Mucosa of descending colon (tissue), 3 donors: ENCODE data around the gene G3BP1. TPM values are rescaled to one million over a fixed set of nuclear protein-coding genes. Genes with fewer than 3 reads are reported as not detected.

Source experiments
- ATAC-seq: fragments of 200-7000 bp; cut with Tn5 transposase; one replicate; pipeline ENCODE4 v1.9.1; 2020; ENCODE audit warnings: mild to moderate bottlenecking, moderate library complexity
- DNase-seq, 3 donors: peaks; one replicate each; pipeline ENCODE4 v3.0.0-alpha.2; 2020
- H3K36me3 ChIP-seq: fragments of 200-600 bp; one replicate; pipeline ENCODE4 v1.8.0; 2021; ENCODE audit warnings: low read depth, mild to moderate bottlenecking
- H3K4me1 ChIP-seq: fragments of 200-600 bp; one replicate; pipeline ENCODE4 v1.8.0; 2021; ENCODE audit warnings: low read depth, mild to moderate bottlenecking
- H3K4me3 ChIP-seq: fragments of 200-600 bp; one replicate; pipeline ENCODE4 v1.8.0; 2021; ENCODE audit warnings: mild to moderate bottlenecking
- H3K9me3 ChIP-seq: fragments of 200-600 bp; one replicate; pipeline ENCODE4 v1.8.0; 2021; ENCODE audit warnings: mild to moderate bottlenecking
- intact Hi-C, 2 donors: fragments of 100-400 bp; cut with DNase I in 1 of 2; cut with micrococcal nuclease in 1 of 2; formaldehyde crosslinking; loops; one replicate each; pipeline versions ENCODE4 v1.11.0 to v1.11.1; 2022; cut with DNase I, micrococcal nuclease
- total RNA-seq, 3 donors: library from RNA; stranded (reverse); fragmentation: NEBNext Ultra II Directional in 2 of 3; extraction: Animal tissue kit (Norgen Biotek cat#: 25700) in 2 of 3; gene quantifications; one replicate each; pipeline versions ENCODE4 v1.2.1 to v1.2.4, GENCODE V29; 2021 to 2023
- TF ChIP-seq, protein P1 (sequence below): fragments of 200-600 bp; IDR thresholded peaks from one replicate; pipeline ENCODE4 v1.8.0; 2022; ENCODE audit warnings: antibody characterized with exemption, mild to moderate bottlenecking
- donor health status: DM: no; HTN: no; CAD: no; lungs with moderate emphysema.
- donor health status: DM: no; HTN: no; CAD: no.
- donor health status: DM: no; HTN: yes; CAD: no.

Gene G3BP1
- total RNA-seq, 3 donors from 2014 or later, result 121 to 132 (median 127) TPM

DNA sequence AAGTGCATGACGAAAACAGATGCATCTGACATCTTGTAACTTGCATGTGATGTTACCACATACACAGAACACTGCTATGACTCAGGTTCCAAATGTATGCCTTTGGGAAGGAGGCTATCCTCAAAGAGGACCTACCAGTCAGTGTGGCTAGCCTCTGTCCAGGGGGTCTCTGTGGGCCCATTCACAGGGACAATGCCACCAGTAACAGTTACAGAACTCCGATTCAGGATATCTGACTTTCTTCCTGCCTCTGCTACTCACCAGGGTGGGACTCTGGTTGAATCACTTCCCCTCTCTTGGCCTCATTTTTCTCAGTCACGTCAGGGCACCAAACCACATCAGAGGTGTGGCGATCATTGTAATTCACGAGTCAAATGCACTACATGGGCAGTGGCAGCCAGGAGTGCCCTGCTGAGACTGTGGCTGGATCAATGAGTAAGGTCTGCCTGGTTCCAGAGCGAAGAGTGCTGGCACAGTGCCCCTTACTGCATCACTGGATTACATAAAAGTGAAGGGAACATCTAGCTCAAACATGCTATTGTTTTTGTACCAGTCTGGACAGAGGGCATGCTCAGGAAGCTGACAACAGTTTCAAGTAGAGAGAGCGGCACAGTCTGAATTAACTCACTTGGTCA is 26.6 kb upstream of the G3BP1 start:
- Histone ChIP-seq H3K36me3 (no peaks in the 10 kb centered on the region), H3K4me1 (no peaks in the 10 kb centered on the region), H3K9me3 (no peaks in the 10 kb centered on the region), H3K4me3 (no peak overlapping the region)
- no peak for DNase-seq
- intact Hi-C loops, result no loop called here
- ATAC-seq, result no peak
- TF ChIP-seq, protein P1, sequence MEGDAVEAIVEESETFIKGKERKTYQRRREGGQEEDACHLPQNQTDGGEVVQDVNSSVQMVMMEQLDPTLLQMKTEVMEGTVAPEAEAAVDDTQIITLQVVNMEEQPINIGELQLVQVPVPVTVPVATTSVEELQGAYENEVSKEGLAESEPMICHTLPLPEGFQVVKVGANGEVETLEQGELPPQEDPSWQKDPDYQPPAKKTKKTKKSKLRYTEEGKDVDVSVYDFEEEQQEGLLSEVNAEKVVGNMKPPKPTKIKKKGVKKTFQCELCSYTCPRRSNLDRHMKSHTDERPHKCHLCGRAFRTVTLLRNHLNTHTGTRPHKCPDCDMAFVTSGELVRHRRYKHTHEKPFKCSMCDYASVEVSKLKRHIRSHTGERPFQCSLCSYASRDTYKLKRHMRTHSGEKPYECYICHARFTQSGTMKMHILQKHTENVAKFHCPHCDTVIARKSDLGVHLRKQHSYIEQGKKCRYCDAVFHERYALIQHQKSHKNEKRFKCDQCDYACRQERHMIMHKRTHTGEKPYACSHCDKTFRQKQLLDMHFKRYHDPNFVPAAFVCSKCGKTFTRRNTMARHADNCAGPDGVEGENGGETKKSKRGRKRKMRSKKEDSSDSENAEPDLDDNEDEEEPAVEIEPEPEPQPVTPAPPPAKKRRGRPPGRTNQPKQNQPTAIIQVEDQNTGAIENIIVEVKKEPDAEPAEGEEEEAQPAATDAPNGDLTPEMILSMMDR, result no peak

DNA sequence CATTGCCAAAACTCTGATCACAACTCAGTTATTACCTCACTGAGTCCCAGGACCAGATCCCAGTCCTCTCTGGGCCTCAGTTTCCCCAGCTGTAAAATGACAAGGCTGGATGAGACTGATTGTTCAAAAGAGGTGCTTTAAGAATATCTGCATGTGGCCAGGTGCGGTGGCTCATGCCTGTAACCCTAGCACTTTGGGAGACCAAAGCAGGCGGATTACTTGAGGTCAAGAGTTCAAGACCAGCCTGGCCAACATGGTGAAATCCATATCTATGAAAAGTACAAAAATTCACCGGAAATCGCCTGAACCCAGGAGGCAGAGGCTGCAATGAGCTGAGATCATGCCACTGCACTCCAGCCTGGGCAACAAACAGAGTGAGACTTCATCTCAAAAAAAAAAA is 21.6 kb upstream of the G3BP1 start:
- TF ChIP-seq, protein P1, result no peak
- DNase-seq (no peak), ATAC-seq (no peak)
- Histone ChIP-seq H3K4me1 (peaks cover 2% of the 10 kb centered on the region), H3K36me3 (no peaks in the 10 kb centered on the region), H3K4me3 (no peak overlapping the region), H3K9me3 (no peaks in the 10 kb centered on the region)
- intact Hi-C loops, result no loop called here

DNA sequence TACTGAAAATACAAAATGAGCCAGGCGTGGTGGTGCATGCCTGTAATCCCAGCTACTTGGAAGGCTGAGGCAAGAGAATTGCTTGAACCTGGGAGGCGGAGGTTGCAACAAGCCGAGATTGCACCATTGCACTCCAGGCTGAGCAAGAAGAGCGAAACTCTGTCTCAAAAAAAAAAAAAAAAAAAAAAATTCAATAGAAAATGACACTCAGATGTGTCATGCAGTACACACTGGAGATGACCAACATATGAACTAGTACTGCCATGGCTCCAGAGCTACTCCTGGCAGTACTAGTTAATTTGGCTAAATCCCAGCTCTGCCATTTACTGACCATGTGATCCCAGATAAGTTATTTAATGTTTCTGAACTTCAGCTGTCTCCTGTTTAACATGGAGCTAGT is 20.7 kb upstream of the G3BP1 start:
- Histone ChIP-seq H3K36me3 (no peaks in the 10 kb centered on the region), H3K4me1 (peaks cover 8% of the 10 kb centered on the region), H3K9me3 (no peaks in the 10 kb centered on the region), H3K4me3 (no peak overlapping the region)
- intact Hi-C loops, result no loop called here
- DNase-seq, result no peak
- no peak for ATAC-seq
- TF ChIP-seq, protein P1, result no peak

- intact Hi-C loops, result no loop called here
- DNase-seq, result no peak
- no peak for ATAC-seq
- H3K4me1 ChIP-seq, result peaks cover 10% of the 10 kb centered on the region
- H3K4me3 ChIP-seq, result no peak overlapping the region
- TF ChIP-seq, protein P1, result no peak
- H3K36me3 ChIP-seq, result no peaks in the 10 kb centered on the region
- no peaks in the 10 kb centered on the region for H3K9me3 ChIP-seq
Measured at GRCh38 chr5:151751593-151751992, 20.2 kb upstream of the G3BP1 start.

GRCh38 chr5:151755383-151755782 is 16.4 kb upstream of the G3BP1 start:
- intact Hi-C loops, result no loop called here

More at GRCh38 chr5:151755383-151755782, 16.4 kb upstream of the G3BP1 start:
- Histone ChIP-seq H3K4me3 (no peak overlapping the region), H3K36me3 (no peaks in the 10 kb centered on the region), H3K9me3 (no peaks in the 10 kb centered on the region), H3K4me1 (peaks cover 33% of the 10 kb centered on the region)
- DNase-seq (peak in 1 of 3 donors; percentile 43), ATAC-seq (no peak)
- TF ChIP-seq, protein P1, result no peak
